GM10266 (cell line): ENCODE data around the gene GLIPR1L1.
A peak's percentile ranks its signal among the peaks of the same experiment; 100 is the strongest.

ENCODE experiments used
- DNase-seq: peaks from one replicate; pipeline ENCODE4 v3.0.0; 2012; ENCODE audit errors: extremely low spot score
- TF ChIP-seq, protein P1 (sequence below): IDR thresholded peaks from 2 replicates; pipeline ENCODE4 v1.5.1; 2012; ENCODE audit warnings: mild to moderate bottlenecking, low read depth; ENCODE audit not compliant: control insufficient read depth, insufficient read depth; ENCODE audit errors: missing control alignments

GLIPR1L1 gene, protein sequence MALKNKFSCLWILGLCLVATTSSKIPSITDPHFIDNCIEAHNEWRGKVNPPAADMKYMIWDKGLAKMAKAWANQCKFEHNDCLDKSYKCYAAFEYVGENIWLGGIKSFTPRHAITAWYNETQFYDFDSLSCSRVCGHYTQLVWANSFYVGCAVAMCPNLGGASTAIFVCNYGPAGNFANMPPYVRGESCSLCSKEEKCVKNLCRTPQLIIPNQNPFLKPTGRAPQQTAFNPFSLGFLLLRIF

DNA sequence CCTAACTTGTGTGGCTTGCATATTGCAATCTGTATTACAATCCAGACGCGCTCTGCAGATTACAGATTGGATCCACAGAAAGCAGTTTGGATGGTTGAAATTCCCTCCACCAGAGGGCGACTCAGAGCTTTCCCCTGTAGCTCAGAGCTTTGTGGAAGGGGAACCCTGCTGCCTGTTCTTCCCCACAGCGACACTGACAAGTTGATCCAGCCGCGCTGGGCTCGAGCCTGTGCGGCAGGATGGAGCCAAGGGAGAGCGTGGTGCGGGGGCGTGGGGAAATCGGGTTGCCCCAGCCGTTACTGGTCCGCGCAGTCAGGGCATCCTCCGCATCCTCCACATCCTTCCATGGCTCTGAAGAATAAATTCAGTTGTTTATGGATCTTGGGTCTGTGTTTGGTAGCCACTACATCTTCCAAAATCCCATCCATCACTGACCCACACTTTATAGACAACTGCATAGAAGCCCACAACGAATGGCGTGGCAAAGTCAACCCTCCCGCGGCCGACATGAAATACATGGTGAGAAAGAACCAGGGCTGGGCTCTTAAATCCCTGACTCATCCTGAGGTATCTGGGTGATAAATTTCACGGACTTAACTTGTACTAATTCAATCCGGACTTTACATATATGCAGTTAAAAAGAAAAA, at the start of gene GLIPR1L1:
Gene GLIPR1L1, plus strand, starts transcription at position 287 of the 647 bp plus-strand sequence. Its CDS starts 59 bp downstream, at position 346.
- TF ChIP-seq, protein P1, sequence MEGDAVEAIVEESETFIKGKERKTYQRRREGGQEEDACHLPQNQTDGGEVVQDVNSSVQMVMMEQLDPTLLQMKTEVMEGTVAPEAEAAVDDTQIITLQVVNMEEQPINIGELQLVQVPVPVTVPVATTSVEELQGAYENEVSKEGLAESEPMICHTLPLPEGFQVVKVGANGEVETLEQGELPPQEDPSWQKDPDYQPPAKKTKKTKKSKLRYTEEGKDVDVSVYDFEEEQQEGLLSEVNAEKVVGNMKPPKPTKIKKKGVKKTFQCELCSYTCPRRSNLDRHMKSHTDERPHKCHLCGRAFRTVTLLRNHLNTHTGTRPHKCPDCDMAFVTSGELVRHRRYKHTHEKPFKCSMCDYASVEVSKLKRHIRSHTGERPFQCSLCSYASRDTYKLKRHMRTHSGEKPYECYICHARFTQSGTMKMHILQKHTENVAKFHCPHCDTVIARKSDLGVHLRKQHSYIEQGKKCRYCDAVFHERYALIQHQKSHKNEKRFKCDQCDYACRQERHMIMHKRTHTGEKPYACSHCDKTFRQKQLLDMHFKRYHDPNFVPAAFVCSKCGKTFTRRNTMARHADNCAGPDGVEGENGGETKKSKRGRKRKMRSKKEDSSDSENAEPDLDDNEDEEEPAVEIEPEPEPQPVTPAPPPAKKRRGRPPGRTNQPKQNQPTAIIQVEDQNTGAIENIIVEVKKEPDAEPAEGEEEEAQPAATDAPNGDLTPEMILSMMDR: peak; percentile 79
- DNase-seq: peak; percentile 73

- no peak for DNase-seq
- TF ChIP-seq, protein P1: no peak
Measured at GRCh38 chr12:75288860-75289259, 45.6 kb upstream of the GLIPR1L1 start.

DNA sequence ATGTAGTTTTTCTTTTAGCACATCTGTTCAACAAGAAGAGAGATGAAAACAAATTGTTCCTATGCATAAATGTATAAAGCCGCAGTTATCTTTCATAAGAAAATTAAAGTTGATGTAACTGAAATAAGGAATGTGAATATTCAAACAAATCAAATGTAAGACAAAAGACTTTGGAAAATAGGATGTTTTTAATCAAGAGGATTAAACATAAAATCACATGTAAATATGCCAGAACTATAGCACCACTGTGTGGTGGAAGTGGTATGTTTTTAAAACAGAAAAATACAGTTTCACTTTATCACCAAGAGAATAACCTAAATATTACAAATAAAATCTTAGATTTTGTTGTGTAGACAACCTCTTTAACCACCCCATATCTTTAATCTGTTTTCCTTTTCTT, 44.7 kb upstream of the GLIPR1L1 start:
- no peak for DNase-seq
- TF ChIP-seq, protein P1: no peak

GRCh38 chr12:75291014-75291413, 43.5 kb upstream of the GLIPR1L1 start:
- no peak for DNase-seq
- TF ChIP-seq, protein P1: no peak

- TF ChIP-seq, protein P1: no peak
- no peak for DNase-seq
Measured at GRCh38 chr12:75294336-75294735, 40.1 kb upstream of the GLIPR1L1 start.

GRCh38 chr12:75294797-75295196, 39.7 kb upstream of the GLIPR1L1 start:
- TF ChIP-seq, protein P1: no peak
- DNase-seq: no peak

- no peak for DNase-seq
- TF ChIP-seq, protein P1: no peak
Measured at GRCh38 chr12:75302225-75302624, 32.2 kb upstream of the GLIPR1L1 start.
